Epidermal melanocyte (primary cell): ENCODE data around the gene ANGPTL8.

Experiments
- DNase-seq: peaks from one replicate; pipeline ENCODE4 v3.0.0; 2011; ENCODE audit warnings: low spot score; ENCODE audit not compliant: insufficient read length

The ANGPTL8 gene

GRCh38 chr19:11239377-11240000 is at the start of gene ANGPTL8:
Gene ANGPTL8 (plus strand): TSS chr19:11239619. CDS start chr19:11239638, 19 bp downstream.
- DNase-seq = no peak

- no peak for DNase-seq
Measured at GRCh38 chr19:11190501-11190900, 48.9 kb upstream of the ANGPTL8 start.

- peak; percentile 82 for DNase-seq
Measured at GRCh38 chr19:11191273-11191755, 48.1 kb upstream of the ANGPTL8 start.

- DNase-seq = no peak
Measured at GRCh38 chr19:11191934-11192333, 47.5 kb upstream of the ANGPTL8 start.

GRCh38 chr19:11192957-11193939 is 46.2 kb upstream of the ANGPTL8 start:
- no peak for DNase-seq

GRCh38 chr19:11194173-11194572 is 45.2 kb upstream of the ANGPTL8 start:
- no peak for DNase-seq

- no peak for DNase-seq
Measured at GRCh38 chr19:11194656-11195558, 44.5 kb upstream of the ANGPTL8 start.

GRCh38 chr19:11195681-11196080 is 43.7 kb upstream of the ANGPTL8 start:
- DNase-seq = no peak

- no peak for DNase-seq
Measured at GRCh38 chr19:11196406-11197287, 42.8 kb upstream of the ANGPTL8 start.

GRCh38 chr19:11197291-11198174 is 41.9 kb upstream of the ANGPTL8 start, which contains the start of gene KANK2:
Gene KANK2 (minus strand): TSS chr19:11197545. CDS start chr19:11194511, 3,034 bp downstream.
- peak; percentile 94 for DNase-seq

- no peak for DNase-seq
Measured at GRCh38 chr19:11198175-11198534, 41.3 kb upstream of the ANGPTL8 start.

GRCh38 chr19:11198769-11199424 is 40.5 kb upstream of the ANGPTL8 start:
- DNase-seq = no peak

- DNase-seq = no peak
Measured at GRCh38 chr19:11199517-11199916, 39.9 kb upstream of the ANGPTL8 start.

GRCh38 chr19:11200015-11200574 is 39.3 kb upstream of the ANGPTL8 start:
- no peak for DNase-seq

- DNase-seq = no peak
Measured at GRCh38 chr19:11200931-11201330, 38.5 kb upstream of the ANGPTL8 start.

- DNase-seq = no peak
Measured at GRCh38 chr19:11201791-11202190, 37.6 kb upstream of the ANGPTL8 start.

- DNase-seq = no peak
Measured at GRCh38 chr19:11202488-11203193, 36.8 kb upstream of the ANGPTL8 start.
